Neural cell (in vitro differentiated cells): ENCODE measurements around the gene VLDLR. TPM values are rescaled to one million over a fixed set of nuclear protein-coding genes. Genes with fewer than 3 reads are reported as not detected.

ENCODE experiments used
- H2AFZ ChIP-seq: fragments of 200-600, 300-800 bp; sonication (generic), shearing (Covaris generic); 2 replicates; pipeline ENCODE4 v1.6.0; 2014; ENCODE audit warnings: low read depth, mild to moderate bottlenecking, antibody characterized with exemption, low read length, moderate library complexity
- H3F3A ChIP-seq: fragments of 200-600 bp; shearing (Covaris generic); 2 replicates; pipeline ENCODE4 v1.6.1; 2016; ENCODE audit warnings: mild to moderate bottlenecking, moderate library complexity, mixed read lengths, antibody characterized with exemption, low read length; ENCODE audit not compliant: insufficient read depth, poor library complexity, severe bottlenecking
- H3K27ac ChIP-seq: fragments of 200-600, 300-800 bp; sonication (generic), shearing (Covaris generic); 2 replicates; pipeline ENCODE4 v1.5.1; 2014; ENCODE audit warnings: mild to moderate bottlenecking, low read length, moderate library complexity
- H3K27me3 ChIP-seq: fragments of 300-800, 200-600 bp; sonication (generic), shearing (Covaris generic); 2 replicates; pipeline ENCODE4 v1.6.0; 2014; ENCODE audit warnings: mild to moderate bottlenecking, low read depth, low read length, moderate library complexity; ENCODE audit not compliant: insufficient read depth
- H3K36me3 ChIP-seq: fragments of 300-800, 200-600 bp; sonication (generic), shearing (Covaris generic); 2 replicates; pipeline ENCODE4 v1.5.1; 2014; ENCODE audit warnings: mild to moderate bottlenecking, antibody characterized with exemption, low read length, moderate library complexity; ENCODE audit not compliant: insufficient read depth
- H3K4me2 ChIP-seq: fragments of 300-800, 200-600 bp; sonication (generic), shearing (Covaris generic); 2 replicates; pipeline ENCODE4 v1.6.0; 2014; ENCODE audit warnings: mild to moderate bottlenecking, low read length
- H3K4me3 ChIP-seq: fragments of 300-800, 200-600 bp; sonication (generic), shearing (Covaris generic); 2 replicates; pipeline ENCODE4 v1.5.1; 2014; ENCODE audit warnings: mild to moderate bottlenecking, low read length, moderate library complexity
- H3K79me2 ChIP-seq: fragments of 200-600 bp; shearing (Covaris generic); replicated peaks from 2 replicates; pipeline ENCODE4 v1.6.0; 2014; ENCODE audit warnings: mild to moderate bottlenecking, low read length, moderate library complexity; ENCODE audit not compliant: insufficient read depth
- H3K9ac ChIP-seq: fragments of 300-800, 200-600 bp; sonication (generic), shearing (Covaris generic); 2 replicates; pipeline ENCODE4 v1.6.1; 2016; ENCODE audit warnings: mild to moderate bottlenecking, low read length, mixed read lengths
- H3K9me2 ChIP-seq: fragments of 200-600 bp; shearing (Covaris generic); 2 replicates; pipeline ENCODE4 v1.6.1; 2016; ENCODE audit warnings: mild to moderate bottlenecking, low read length, mixed read lengths; ENCODE audit not compliant: insufficient read depth
- H3K9me3 ChIP-seq: fragments of 200-600, 300-800 bp; sonication (generic), shearing (Covaris generic); 2 replicates; pipeline ENCODE4 v1.6.1; 2016; ENCODE audit warnings: mild to moderate bottlenecking, mixed run types, low read length, moderate library complexity, mixed read lengths
- H4K20me1 ChIP-seq: fragments of 200-600 bp; shearing (Covaris generic); 2 replicates; pipeline ENCODE4 v1.6.1; 2016; ENCODE audit warnings: mild to moderate bottlenecking, mixed run types; ENCODE audit not compliant: insufficient read depth
- CTCF ChIP-seq: fragments of 450-650 bp; IDR thresholded peaks from 2 replicates; pipeline ENCODE4 v1.5.1; 2014; ENCODE audit warnings: antibody characterized with exemption, mild to moderate bottlenecking, moderate library complexity; ENCODE audit not compliant: poor library complexity, severe bottlenecking
- EP300 ChIP-seq: fragments of 450-650 bp; conservative IDR thresholded peaks from 2 replicates; pipeline ENCODE4 v1.6.1; 2014; ENCODE audit warnings: antibody characterized with exemption, mild to moderate bottlenecking, moderate library complexity; ENCODE audit not compliant: poor library complexity, severe bottlenecking
- EZH2 ChIP-seq: fragments of 200-600, 300-800 bp; shearing (Covaris generic), sonication (generic); IDR thresholded peaks from 2 replicates; pipeline ENCODE4 v1.6.1; 2014; ENCODE audit warnings: antibody characterized with exemption, low read length, borderline replicate concordance, mild to moderate bottlenecking; ENCODE audit not compliant: insufficient read depth, poor library complexity, severe bottlenecking
- MXI1 ChIP-seq: fragments of 450-650 bp; conservative IDR thresholded peaks from 2 replicates; pipeline ENCODE4 v1.6.1; 2014; ENCODE audit warnings: antibody characterized with exemption, mild to moderate bottlenecking; ENCODE audit not compliant: poor library complexity, severe bottlenecking
- POLR2AphosphoS5 ChIP-seq: IDR thresholded peaks from 2 replicates; pipeline ENCODE4 v1.6.1; 2012
- RAD21 ChIP-seq: fragments of 450-650 bp; conservative IDR thresholded peaks from 2 replicates; pipeline ENCODE4 v1.6.1; 2014; ENCODE audit warnings: antibody characterized with exemption, mild to moderate bottlenecking, moderate library complexity
- SMC3 ChIP-seq: fragments of 450-650 bp; conservative IDR thresholded peaks from 2 replicates; pipeline ENCODE4 v1.6.1; 2014; ENCODE audit warnings: antibody characterized with exemption, mild to moderate bottlenecking, moderate library complexity; ENCODE audit not compliant: poor library complexity
- TAF1 ChIP-seq: IDR thresholded peaks from 2 replicates; pipeline ENCODE4 v1.6.1; 2012; ENCODE audit warnings: low read depth
- polyA plus RNA-seq: library from polyadenylated mRNA; depleted of rRNA; stranded (reverse); fragments of >200 nt; gene quantifications from 2 replicates; pipeline ENCODE4 v1.2.3, GENCODE V29; 2014
- TF ChIP-seq, protein P1 (sequence below): IDR thresholded peaks from 2 replicates; pipeline ENCODE4 v1.6.1; 2012; ENCODE audit warnings: borderline replicate concordance

VLDLR gene
- polyA plus RNA-seq, 1 donor from 2014 or later = 62.7 TPM

GRCh38 chr9:2638871-2639673 lies 17.5 kb downstream of the VLDLR start:
- Histone ChIP-seq H3K9me3 (no peaks in the 10 kb centered on the region), H3K27me3 (no peaks in the 10 kb centered on the region), H3K9ac (no peak overlapping the region), H3K4me3 (no peak overlapping the region), H3K79me2 (peaks cover 2% of the 10 kb centered on the region), H3K9me2 (no peaks in the 10 kb centered on the region), H4K20me1 (no peaks in the 10 kb centered on the region), H3K4me2 (no peak overlapping the region), H3K27ac (no peak overlapping the region), H3K36me3 (peaks cover 41% of the 10 kb centered on the region), H2AFZ (no peak overlapping the region), H3F3A (no peaks in the 10 kb centered on the region)
- TF ChIP-seq EP300 (no peak), SMC3 (no peak), MXI1 (no peak), POLR2AphosphoS5 (no peak), EZH2 (no peak), RAD21 (no peak), CTCF (no peak), TAF1 (no peak)
- TF ChIP-seq, protein P1, sequence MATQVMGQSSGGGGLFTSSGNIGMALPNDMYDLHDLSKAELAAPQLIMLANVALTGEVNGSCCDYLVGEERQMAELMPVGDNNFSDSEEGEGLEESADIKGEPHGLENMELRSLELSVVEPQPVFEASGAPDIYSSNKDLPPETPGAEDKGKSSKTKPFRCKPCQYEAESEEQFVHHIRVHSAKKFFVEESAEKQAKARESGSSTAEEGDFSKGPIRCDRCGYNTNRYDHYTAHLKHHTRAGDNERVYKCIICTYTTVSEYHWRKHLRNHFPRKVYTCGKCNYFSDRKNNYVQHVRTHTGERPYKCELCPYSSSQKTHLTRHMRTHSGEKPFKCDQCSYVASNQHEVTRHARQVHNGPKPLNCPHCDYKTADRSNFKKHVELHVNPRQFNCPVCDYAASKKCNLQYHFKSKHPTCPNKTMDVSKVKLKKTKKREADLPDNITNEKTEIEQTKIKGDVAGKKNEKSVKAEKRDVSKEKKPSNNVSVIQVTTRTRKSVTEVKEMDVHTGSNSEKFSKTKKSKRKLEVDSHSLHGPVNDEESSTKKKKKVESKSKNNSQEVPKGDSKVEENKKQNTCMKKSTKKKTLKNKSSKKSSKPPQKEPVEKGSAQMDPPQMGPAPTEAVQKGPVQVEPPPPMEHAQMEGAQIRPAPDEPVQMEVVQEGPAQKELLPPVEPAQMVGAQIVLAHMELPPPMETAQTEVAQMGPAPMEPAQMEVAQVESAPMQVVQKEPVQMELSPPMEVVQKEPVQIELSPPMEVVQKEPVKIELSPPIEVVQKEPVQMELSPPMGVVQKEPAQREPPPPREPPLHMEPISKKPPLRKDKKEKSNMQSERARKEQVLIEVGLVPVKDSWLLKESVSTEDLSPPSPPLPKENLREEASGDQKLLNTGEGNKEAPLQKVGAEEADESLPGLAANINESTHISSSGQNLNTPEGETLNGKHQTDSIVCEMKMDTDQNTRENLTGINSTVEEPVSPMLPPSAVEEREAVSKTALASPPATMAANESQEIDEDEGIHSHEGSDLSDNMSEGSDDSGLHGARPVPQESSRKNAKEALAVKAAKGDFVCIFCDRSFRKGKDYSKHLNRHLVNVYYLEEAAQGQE = no peak

DNA sequence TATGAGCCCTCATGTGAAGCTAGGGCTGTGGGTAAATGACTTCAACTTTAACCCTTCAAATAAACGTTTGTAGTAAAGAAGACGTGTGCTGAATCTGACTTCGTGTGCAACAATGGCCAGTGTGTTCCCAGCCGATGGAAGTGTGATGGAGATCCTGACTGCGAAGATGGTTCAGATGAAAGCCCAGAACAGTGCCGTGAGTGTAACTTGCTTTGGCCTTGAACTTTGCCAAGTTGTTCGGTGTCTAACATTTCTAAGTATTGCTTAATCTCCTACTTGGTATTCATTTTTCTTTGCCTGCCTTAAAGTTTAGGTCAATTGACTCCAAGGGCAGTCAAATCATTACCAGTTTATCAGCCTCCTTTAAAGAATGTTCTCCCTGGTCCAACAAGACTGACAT lies 18.2 kb downstream of the VLDLR start:
- no peaks in the 10 kb centered on the region for H3K9me2 ChIP-seq
- H3K4me3 ChIP-seq = no peak overlapping the region
- H3K4me2 ChIP-seq = no peak overlapping the region
- H3K9ac ChIP-seq = no peak overlapping the region
- no peak for TF ChIP-seq MXI1
- TF ChIP-seq EP300 = no peak
- TF ChIP-seq SMC3 = no peak
- no peak for TF ChIP-seq RAD21
- no peaks in the 10 kb centered on the region for H3K27me3 ChIP-seq
- no peak overlapping the region for H3K27ac ChIP-seq
- H2AFZ ChIP-seq = no peak overlapping the region
- peaks cover 2% of the 10 kb centered on the region for H3K79me2 ChIP-seq
- H3F3A ChIP-seq = no peaks in the 10 kb centered on the region
- no peaks in the 10 kb centered on the region for H4K20me1 ChIP-seq
- H3K36me3 ChIP-seq = peaks cover 41% of the 10 kb centered on the region
- no peaks in the 10 kb centered on the region for H3K9me3 ChIP-seq
